ENCODE measurements around the gene VIPR2.

The VIPR2 gene

GRCh38 chr7:159023746-159024145 lies 120.9 kb downstream of the VIPR2 start:
- Mint-ChIP-seq H3K27me3 (peaks cover 8% of the 10 kb centered on the region), H3K36me3 (no peaks in the 10 kb centered on the region), H3K4me3 (no peak overlapping the region), H3K9me3 (no peaks in the 10 kb centered on the region), H3K27ac (no peak overlapping the region), H3K4me1 (peaks cover 13% of the 10 kb centered on the region)

DNA sequence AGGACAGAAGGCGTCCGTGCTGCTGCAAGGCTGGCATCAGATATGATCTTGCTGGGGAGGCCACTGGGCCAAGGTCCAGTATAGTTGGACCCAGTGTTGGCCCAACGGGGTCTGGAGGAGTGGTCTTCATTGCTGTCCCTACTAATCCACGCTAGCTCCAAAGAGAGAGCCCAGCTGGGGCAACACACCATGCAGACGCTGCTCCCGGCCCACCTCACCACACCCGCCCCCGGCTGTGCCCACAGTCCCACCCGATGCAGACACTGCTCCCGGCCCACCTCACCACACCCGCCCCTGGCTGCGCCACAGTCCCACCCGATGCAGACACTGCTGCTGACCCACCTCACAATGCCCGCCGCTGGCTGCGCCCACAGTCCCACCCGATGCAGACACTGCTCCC lies 121.5 kb downstream of the VIPR2 start:
- H3K36me3 Mint-ChIP-seq: no peaks in the 10 kb centered on the region
- H3K27ac Mint-ChIP-seq: no peak overlapping the region
- no peak overlapping the region for H3K4me3 Mint-ChIP-seq
- H3K4me1 Mint-ChIP-seq: peaks cover 14% of the 10 kb centered on the region
- H3K9me3 Mint-ChIP-seq: no peaks in the 10 kb centered on the region
- H3K27me3 Mint-ChIP-seq: peaks cover 6% of the 10 kb centered on the region

DNA sequence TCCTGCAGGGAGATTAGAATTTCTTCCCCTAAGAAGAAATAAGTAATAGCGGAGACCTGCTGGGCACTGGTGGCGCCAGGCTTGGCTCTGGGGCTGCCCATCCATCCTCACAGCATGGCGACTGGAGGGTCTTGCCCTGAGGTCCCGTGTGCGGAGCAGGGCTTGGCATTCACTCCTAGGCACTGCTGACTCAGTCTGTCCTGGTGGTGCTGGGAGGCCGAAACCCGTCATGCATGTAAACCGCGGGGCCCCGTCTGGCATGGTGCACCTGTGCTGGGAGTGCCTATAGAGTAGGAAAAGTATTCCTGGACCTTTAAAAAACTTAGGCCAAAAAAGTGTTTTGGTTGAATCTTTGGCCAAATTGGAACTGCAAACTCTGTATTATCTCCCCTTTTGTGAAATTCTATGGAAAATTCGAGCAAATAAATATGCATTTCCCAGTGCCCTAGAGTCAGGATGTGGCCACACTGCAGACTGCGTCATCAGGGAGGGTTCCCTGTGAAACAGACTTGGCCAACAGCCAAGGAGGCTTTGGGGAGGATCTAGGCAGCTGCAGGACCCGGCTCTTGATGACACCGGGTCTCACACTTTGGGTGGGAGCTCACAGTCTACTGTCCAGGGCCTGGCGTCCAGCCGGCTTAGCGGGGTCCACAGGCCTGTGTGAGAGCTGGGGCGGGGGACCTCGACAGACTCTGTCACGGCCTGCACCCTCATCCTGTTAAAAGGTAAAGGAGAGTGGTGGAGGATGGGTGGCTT lies 122.3 kb downstream of the VIPR2 start:
- H3K27ac Mint-ChIP-seq: no peak overlapping the region
- H3K27me3 Mint-ChIP-seq: peaks cover 3% of the 10 kb centered on the region
- H3K4me3 Mint-ChIP-seq: no peak overlapping the region
- no peaks in the 10 kb centered on the region for H3K9me3 Mint-ChIP-seq
- H3K4me1 Mint-ChIP-seq: peaks cover 18% of the 10 kb centered on the region
- no peaks in the 10 kb centered on the region for H3K36me3 Mint-ChIP-seq

- H3K9me3 Mint-ChIP-seq: no peaks in the 10 kb centered on the region
- no peak overlapping the region for H3K27ac Mint-ChIP-seq
- H3K36me3 Mint-ChIP-seq: no peaks in the 10 kb centered on the region
- H3K27me3 Mint-ChIP-seq: peaks cover 3% of the 10 kb centered on the region
- H3K4me1 Mint-ChIP-seq: peaks cover 11% of the 10 kb centered on the region
- no peak overlapping the region for H3K4me3 Mint-ChIP-seq
Observed at GRCh38 chr7:159020987-159021386, 123.7 kb downstream of the VIPR2 start.

GRCh38 chr7:159019111-159019510 lies 125.6 kb downstream of the VIPR2 start:
- Mint-ChIP-seq H3K27ac (peak overlapping the region; percentile 9), H3K4me1 (peaks cover 11% of the 10 kb centered on the region), H3K36me3 (no peaks in the 10 kb centered on the region), H3K9me3 (no peaks in the 10 kb centered on the region), H3K27me3 (peaks cover 3% of the 10 kb centered on the region), H3K4me3 (no peak overlapping the region)

GRCh38 chr7:159017741-159018140 lies 126.9 kb downstream of the VIPR2 start:
- Mint-ChIP-seq H3K4me3 (no peak overlapping the region), H3K9me3 (no peaks in the 10 kb centered on the region), H3K27me3 (peaks cover 3% of the 10 kb centered on the region), H3K27ac (peak overlapping the region; percentile 26), H3K36me3 (no peaks in the 10 kb centered on the region), H3K4me1 (peaks cover 11% of the 10 kb centered on the region)

GRCh38 chr7:159017210-159017609 lies 127.5 kb downstream of the VIPR2 start:
- H3K27ac Mint-ChIP-seq: no peak overlapping the region
- H3K36me3 Mint-ChIP-seq: no peaks in the 10 kb centered on the region
- H3K9me3 Mint-ChIP-seq: no peaks in the 10 kb centered on the region
- no peak overlapping the region for H3K4me3 Mint-ChIP-seq
- peaks cover 11% of the 10 kb centered on the region for H3K4me1 Mint-ChIP-seq
- H3K27me3 Mint-ChIP-seq: peaks cover 3% of the 10 kb centered on the region

DNA sequence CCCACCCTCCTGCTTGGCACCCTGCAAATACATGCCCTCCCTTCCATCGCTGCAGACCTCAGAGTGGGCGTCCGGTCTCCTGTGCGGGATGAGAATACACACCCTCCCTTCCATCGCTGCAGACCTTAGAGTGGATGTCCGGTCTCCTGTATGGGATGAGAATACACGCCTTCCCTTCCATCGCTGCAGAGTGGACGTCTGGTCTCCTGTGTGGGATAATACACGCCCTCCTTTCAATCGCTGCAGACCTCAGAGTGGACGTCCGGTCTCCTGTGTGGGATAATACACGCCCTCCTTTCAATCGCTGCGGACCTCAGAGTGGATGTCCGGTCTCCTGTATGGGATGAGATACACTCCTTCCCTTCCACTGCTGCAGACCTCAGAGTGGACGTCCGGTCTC lies 128.1 kb downstream of the VIPR2 start:
- peaks cover 2% of the 10 kb centered on the region for H3K27me3 Mint-ChIP-seq

DNA sequence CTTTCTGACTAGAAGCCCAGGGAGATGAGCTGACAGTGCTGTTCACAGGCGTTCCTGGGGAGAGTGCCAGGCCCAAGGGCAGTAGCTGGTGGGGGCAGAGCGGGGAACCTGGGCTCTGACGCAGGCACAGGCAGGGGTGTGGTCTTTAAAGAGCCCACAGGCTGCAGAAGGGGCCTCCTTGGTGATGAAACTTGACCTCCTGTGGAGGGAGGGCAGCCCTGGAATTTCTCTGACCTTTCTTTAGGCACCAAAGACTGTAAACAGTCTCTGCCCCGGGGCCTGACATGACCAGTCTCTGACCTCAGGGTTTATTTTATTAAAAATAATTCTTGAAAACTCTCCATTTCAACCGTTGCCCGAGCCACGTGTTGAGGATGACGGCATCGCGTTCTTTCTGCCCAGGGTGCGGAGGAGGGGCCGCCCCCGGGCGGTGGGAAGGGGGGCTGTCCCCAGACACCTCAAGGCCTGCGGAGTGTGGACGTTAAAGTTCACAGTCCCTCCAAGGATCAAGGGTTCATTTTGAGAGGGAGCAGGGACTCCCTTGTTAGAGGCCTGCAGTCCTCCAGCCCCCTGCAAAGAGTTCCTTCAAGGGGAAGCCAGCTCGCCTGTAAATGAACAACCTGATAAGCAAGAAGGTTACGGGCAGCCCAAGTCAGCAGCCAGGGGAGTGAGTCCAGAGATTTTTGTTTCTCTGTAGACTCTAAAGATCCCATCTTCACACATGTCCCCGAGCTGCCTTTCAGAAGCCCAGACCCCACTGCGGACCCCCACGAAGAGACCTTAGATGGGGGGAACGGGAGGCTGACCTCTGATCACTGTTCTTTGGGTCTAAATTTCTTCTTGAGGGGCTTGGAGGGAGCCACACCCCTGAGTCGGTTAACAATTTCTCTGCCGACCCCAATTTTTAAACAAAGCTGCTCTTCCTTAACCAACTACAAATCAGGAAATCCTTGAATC lies 128.9 kb downstream of the VIPR2 start:
- Mint-ChIP-seq H3K36me3 (no peaks in the 10 kb centered on the region), H3K4me1 (peaks cover 11% of the 10 kb centered on the region), H3K9me3 (no peaks in the 10 kb centered on the region), H3K27ac (no peak overlapping the region), H3K4me3 (no peak overlapping the region), H3K27me3 (peaks cover 2% of the 10 kb centered on the region)

More for the DNA sequence above, 128.1 kb downstream of the VIPR2 start:
- no peak overlapping the region for H3K27ac Mint-ChIP-seq
- H3K4me1 Mint-ChIP-seq: peaks cover 11% of the 10 kb centered on the region
- H3K9me3 Mint-ChIP-seq: no peaks in the 10 kb centered on the region
- H3K4me3 Mint-ChIP-seq: no peak overlapping the region
- H3K36me3 Mint-ChIP-seq: no peaks in the 10 kb centered on the region

DNA sequence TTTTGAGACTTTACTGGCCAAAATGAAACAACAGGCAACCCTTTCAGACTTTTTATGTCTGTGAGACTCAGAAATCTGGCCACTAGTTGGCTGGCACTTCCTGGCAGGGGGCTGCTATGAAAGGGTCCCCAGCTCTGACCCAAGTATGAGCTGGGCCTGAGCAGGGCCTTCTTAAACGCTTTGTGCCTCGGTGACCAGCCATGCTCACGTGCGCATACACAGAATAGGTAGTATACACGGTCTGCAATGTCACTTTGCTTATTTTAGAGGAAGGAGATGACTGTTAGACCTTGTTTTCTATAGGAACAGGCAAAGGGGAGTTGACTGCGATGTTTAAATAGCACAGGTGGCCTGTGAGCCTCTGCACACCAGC lies 129.6 kb downstream of the VIPR2 start:
- H3K9me3 Mint-ChIP-seq: no peaks in the 10 kb centered on the region

GRCh38 chr7:159014297-159015062 lies 130.2 kb downstream of the VIPR2 start:
- no peak overlapping the region for H3K27ac Mint-ChIP-seq
- H3K4me3 Mint-ChIP-seq: no peak overlapping the region
- no peaks in the 10 kb centered on the region for H3K9me3 Mint-ChIP-seq
- H3K27me3 Mint-ChIP-seq: no peaks in the 10 kb centered on the region
- no peaks in the 10 kb centered on the region for H3K36me3 Mint-ChIP-seq
- H3K4me1 Mint-ChIP-seq: peaks cover 11% of the 10 kb centered on the region

More for the DNA sequence above, 129.6 kb downstream of the VIPR2 start:
- Mint-ChIP-seq H3K36me3 (no peaks in the 10 kb centered on the region), H3K4me3 (no peak overlapping the region), H3K27me3 (no peaks in the 10 kb centered on the region), H3K27ac (no peak overlapping the region), H3K4me1 (peaks cover 11% of the 10 kb centered on the region)

DNA sequence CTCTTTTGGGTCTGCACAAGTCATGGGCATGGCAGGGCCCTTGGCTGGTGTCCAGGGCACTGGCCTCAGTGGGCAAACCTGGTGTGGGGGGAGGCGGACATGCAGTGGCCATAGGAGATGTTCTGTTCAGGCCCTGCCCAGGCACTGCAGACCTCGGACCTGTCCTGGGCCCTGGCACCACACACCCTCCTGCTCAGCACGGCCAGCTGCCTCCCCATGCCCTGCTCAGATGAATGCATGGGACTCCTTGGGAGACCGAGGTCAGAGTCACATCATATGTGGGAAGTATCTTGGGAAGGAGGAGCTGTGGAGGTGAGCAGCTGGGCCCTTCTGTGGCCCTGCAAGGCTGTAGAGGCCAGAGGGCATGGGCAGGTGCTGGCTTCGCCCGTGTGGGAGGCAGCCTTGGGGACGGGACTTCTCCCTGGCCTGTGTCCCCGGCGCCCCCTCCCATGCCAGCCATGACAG lies 130.8 kb downstream of the VIPR2 start:
- H3K27ac Mint-ChIP-seq: no peak overlapping the region

DNA sequence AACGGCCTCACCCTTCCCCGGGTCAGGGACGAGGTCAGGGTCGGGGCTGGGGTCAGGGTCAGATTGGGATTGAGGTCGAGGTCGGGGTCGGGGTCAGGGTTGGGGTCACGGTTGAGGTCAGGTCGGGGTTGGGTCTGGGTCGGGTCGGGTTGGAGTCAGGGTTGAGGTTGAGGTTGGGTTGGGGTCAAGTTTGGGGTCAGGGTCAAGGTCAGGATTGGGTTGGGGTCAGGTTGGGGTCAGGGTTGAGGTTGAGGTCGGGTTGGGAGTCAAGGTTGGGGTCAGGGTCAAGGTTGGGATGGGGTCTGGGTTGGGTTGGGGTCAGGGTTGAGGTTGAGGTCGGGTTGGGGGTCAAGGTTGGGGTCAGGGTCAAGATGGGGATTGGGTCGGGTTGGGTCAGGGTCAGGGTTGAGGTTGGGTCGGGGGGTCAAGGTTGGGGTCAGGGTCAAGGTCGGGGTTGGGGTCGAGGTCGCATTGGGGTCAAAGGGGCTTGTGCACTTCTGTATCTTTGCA lies 131.4 kb downstream of the VIPR2 start:
- Mint-ChIP-seq H3K27me3 (no peaks in the 10 kb centered on the region), H3K9me3 (no peaks in the 10 kb centered on the region), H3K27ac (no peak overlapping the region), H3K36me3 (no peaks in the 10 kb centered on the region), H3K4me3 (no peak overlapping the region), H3K4me1 (peaks cover 5% of the 10 kb centered on the region)

More for the DNA sequence above, 130.8 kb downstream of the VIPR2 start:
- peaks cover 6% of the 10 kb centered on the region for H3K4me1 Mint-ChIP-seq
- no peaks in the 10 kb centered on the region for H3K36me3 Mint-ChIP-seq
- H3K9me3 Mint-ChIP-seq: no peaks in the 10 kb centered on the region
- H3K27me3 Mint-ChIP-seq: no peaks in the 10 kb centered on the region
- no peak overlapping the region for H3K4me3 Mint-ChIP-seq

- Mint-ChIP-seq H3K27me3 (no peaks in the 10 kb centered on the region), H3K9me3 (no peaks in the 10 kb centered on the region), H3K4me1 (peaks cover under 1% of the 10 kb centered on the region), H3K4me3 (no peak overlapping the region), H3K36me3 (no peaks in the 10 kb centered on the region), H3K27ac (no peak overlapping the region)
Observed at GRCh38 chr7:159012353-159013069, 132.2 kb downstream of the VIPR2 start.

DNA sequence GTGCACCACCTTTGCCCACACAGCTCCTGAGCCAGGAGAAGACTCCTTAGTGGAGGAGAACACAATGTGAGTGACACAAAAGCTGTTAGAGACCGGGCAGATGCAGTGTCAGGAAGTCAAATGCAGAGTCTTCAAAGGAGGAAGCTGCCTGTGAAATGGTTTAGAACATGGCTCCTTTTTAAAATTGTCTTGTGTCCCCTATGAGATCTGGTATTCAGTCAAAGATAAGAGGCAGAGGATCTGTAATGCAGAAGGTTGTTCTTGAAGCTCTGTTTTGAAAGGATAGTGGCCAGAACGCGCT lies 133.0 kb downstream of the VIPR2 start:
- H3K27me3 Mint-ChIP-seq: no peaks in the 10 kb centered on the region
- no peaks in the 10 kb centered on the region for H3K4me1 Mint-ChIP-seq
- H3K36me3 Mint-ChIP-seq: peaks cover 1% of the 10 kb centered on the region
- no peak overlapping the region for H3K27ac Mint-ChIP-seq
- H3K9me3 Mint-ChIP-seq: no peaks in the 10 kb centered on the region
- no peak overlapping the region for H3K4me3 Mint-ChIP-seq
